ENCODE data around the gene SLC38A2.

Gene SLC38A2

GRCh38 chr12:46387670-46388069 is 15.1 kb upstream of the SLC38A2 start:
- no peak for DNase-seq (ENCODE audit: low read depth)
- TF ChIP-seq, protein P1, sequence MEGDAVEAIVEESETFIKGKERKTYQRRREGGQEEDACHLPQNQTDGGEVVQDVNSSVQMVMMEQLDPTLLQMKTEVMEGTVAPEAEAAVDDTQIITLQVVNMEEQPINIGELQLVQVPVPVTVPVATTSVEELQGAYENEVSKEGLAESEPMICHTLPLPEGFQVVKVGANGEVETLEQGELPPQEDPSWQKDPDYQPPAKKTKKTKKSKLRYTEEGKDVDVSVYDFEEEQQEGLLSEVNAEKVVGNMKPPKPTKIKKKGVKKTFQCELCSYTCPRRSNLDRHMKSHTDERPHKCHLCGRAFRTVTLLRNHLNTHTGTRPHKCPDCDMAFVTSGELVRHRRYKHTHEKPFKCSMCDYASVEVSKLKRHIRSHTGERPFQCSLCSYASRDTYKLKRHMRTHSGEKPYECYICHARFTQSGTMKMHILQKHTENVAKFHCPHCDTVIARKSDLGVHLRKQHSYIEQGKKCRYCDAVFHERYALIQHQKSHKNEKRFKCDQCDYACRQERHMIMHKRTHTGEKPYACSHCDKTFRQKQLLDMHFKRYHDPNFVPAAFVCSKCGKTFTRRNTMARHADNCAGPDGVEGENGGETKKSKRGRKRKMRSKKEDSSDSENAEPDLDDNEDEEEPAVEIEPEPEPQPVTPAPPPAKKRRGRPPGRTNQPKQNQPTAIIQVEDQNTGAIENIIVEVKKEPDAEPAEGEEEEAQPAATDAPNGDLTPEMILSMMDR (IDR thresholded peaks at IDR 0.05; ENCODE audit: low read depth, low read length, missing control alignments) = no peak
- peak overlapping the region; percentile 33; the same call in 1 of the 2 replicates for H3K4me3 ChIP-seq (ENCODE audit: low read depth, low read length)

- DNase-seq (ENCODE audit: low read depth) = peak; percentile 69
- TF ChIP-seq, protein P1 (IDR thresholded peaks at IDR 0.05; ENCODE audit: low read depth, low read length, missing control alignments) = no peak
- peak overlapping the region; percentile 29 for H3K4me3 ChIP-seq (ENCODE audit: low read depth, low read length)
Observed at GRCh38 chr12:46386877-46387629, 14.5 kb upstream of the SLC38A2 start.

- no peak for DNase-seq (ENCODE audit: low read depth)
- TF ChIP-seq, protein P1 (IDR thresholded peaks at IDR 0.05; ENCODE audit: low read depth, low read length, missing control alignments) = no peak
- peak overlapping the region; percentile 18; the same call in 1 of the 2 replicates for H3K4me3 ChIP-seq (ENCODE audit: low read depth, low read length)
Observed at GRCh38 chr12:46386360-46386867, 13.8 kb upstream of the SLC38A2 start.

- H3K4me3 ChIP-seq (ENCODE audit: low read depth, low read length) = peak overlapping the region; percentile 74; the same call in 1 of the 2 replicates
- DNase-seq (ENCODE audit: low read depth) = no peak
- TF ChIP-seq, protein P1 (IDR thresholded peaks at IDR 0.05; ENCODE audit: low read depth, low read length, missing control alignments) = no peak
Observed at GRCh38 chr12:46385438-46385837, 12.9 kb upstream of the SLC38A2 start.

- TF ChIP-seq, protein P1 (IDR thresholded peaks at IDR 0.05; ENCODE audit: low read depth, low read length, missing control alignments) = no peak
- peak overlapping the region; percentile 74 for H3K4me3 ChIP-seq (ENCODE audit: low read depth, low read length)
- DNase-seq (ENCODE audit: low read depth) = no peak
Observed at GRCh38 chr12:46384451-46385309, 12.1 kb upstream of the SLC38A2 start.

DNA sequence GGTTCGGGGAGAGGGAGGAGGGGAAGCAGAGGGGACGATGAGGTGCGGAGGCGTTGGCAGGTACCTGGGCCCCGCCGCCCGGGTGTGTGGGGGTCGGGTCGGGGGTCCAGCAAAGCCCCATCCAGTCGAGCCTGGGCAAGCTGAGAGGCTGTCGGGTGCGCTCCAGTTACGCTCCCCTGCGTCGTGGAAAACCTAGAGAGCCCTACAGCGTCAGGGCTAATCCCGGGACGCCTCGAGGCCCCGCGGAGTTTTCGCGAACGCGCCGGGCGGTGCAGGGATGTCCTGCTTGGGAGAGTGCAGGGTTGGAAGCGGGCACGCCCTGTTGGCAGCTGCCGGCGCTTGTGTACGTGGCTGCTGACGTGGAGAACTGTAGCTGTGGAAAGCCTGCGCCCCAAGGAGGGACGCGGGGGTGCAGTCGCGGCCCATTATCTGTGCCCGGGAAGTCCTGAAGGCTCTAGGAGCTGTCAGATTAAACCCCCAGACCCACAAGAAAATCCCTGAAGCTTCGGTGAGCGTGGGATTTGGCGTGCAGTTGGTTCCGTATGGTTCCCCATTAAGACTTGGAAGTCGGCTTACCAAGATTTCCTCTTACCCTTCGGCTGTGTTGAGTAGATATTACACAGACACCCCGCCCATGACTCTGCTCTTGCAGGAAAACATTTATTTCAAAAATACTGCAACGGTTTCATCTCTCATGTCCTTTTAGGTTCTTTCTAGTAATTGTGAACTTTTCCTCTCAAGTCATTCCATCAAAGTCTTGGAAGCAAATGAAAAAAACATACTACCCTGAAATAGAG is 11.3 kb upstream of the SLC38A2 start:
- TF ChIP-seq, protein P1 (IDR thresholded peaks at IDR 0.05; ENCODE audit: low read depth, low read length, missing control alignments) = no peak
- peak overlapping the region; percentile 74 for H3K4me3 ChIP-seq (ENCODE audit: low read depth, low read length)
- DNase-seq (ENCODE audit: low read depth) = no peak

All from GM12864 (cell line).